Upper lobe of right lung (tissue), 1 donor: ENCODE measurements around the gene KCNN4. TPM values are rescaled to one million over a fixed set of nuclear protein-coding genes. Genes with fewer than 3 reads are reported as not detected.
"Not testable (repeated sequence)": the region's sequence is repeated elsewhere in the genome, so short reads cannot be mapped to it uniquely, and the experiment has no call there.

Experiments used
- ATAC-seq: fragments of 200-7000 bp; cut with Tn5 transposase; one replicate; pipeline ENCODE4 v1.9.1; 2020; ENCODE audit warnings: mild to moderate bottlenecking, moderate library complexity
- DNase-seq: peaks from one replicate; pipeline ENCODE4 v3.0.0-alpha.2; 2020
- H3K27ac ChIP-seq: fragments of 200-600 bp; one replicate; pipeline ENCODE4 v1.8.0; 2022
- H3K27me3 ChIP-seq: fragments of 200-600 bp; one replicate; pipeline ENCODE4 v1.8.0; 2022; ENCODE audit warnings: mild to moderate bottlenecking
- H3K36me3 ChIP-seq: fragments of 200-600 bp; one replicate; pipeline ENCODE4 v1.8.0; 2022
- H3K4me1 ChIP-seq: fragments of 200-600 bp; one replicate; pipeline ENCODE4 v1.8.0; 2022
- H3K4me3 ChIP-seq: fragments of 200-600 bp; one replicate; pipeline ENCODE4 v1.8.0; 2022; ENCODE audit warnings: mild to moderate bottlenecking
- H3K9me3 ChIP-seq: fragments of 200-600 bp; one replicate; pipeline ENCODE4 v1.8.0; 2022
- CTCF ChIP-seq: fragments of 200-600 bp; IDR thresholded peaks from one replicate; pipeline ENCODE4 v1.8.0; 2022; ENCODE audit warnings: antibody characterized with exemption
- intact Hi-C: fragments of 100-400 bp; cut with DNase I; formaldehyde crosslinking; loops from one replicate; pipeline ENCODE4 v1.11.0; 2022
- total RNA-seq: library from RNA; stranded (reverse); fragmentation: NEBNext Ultra II Directional; extraction: Animal tissue kit (Norgen Biotek cat#: 25700); gene quantifications from one replicate; pipeline ENCODE4 v1.2.1, GENCODE V29; 2021
- donor health status: DM: no; HTN: yes; CAD: no; lungs with severe emphysema.

The KCNN4 gene
- total RNA-seq, 1 donor from 2014 or later = 7.3 TPM

- DNase-seq (peak; percentile 74), ATAC-seq (peak; percentile 51)
- no peak for TF ChIP-seq CTCF
- intact Hi-C loops = no loop called here
- Histone ChIP-seq H3K36me3 (no peaks in the 10 kb centered on the region), H3K9me3 (no peaks in the 10 kb centered on the region), H3K4me1 (peaks cover 29% of the 10 kb centered on the region), H3K4me3 (peak overlapping the region; percentile 3), H3K27ac (no peak overlapping the region), H3K27me3 (peaks cover 8% of the 10 kb centered on the region)
These were observed 1.5 kb downstream of the KCNN4 start for GRCh38 chr19:43779147-43779819.

GRCh38 chr19:43778651-43779050 lies 2.1 kb downstream of the KCNN4 start:
- no peak for DNase-seq
- Histone ChIP-seq H3K4me1 (peaks cover 33% of the 10 kb centered on the region), H3K27ac (no peak overlapping the region), H3K9me3 (no peaks in the 10 kb centered on the region), H3K4me3 (no peak overlapping the region), H3K36me3 (no peaks in the 10 kb centered on the region), H3K27me3 (peaks cover 8% of the 10 kb centered on the region)
- ATAC-seq = no peak
- intact Hi-C loops = no loop called here
- TF ChIP-seq CTCF = no peak

GRCh38 chr19:43777163-43777695 lies 3.5 kb downstream of the KCNN4 start:
- intact Hi-C loops = no loop called here
- Histone ChIP-seq H3K4me3 (no peak overlapping the region), H3K9me3 (no peaks in the 10 kb centered on the region), H3K4me1 (peaks cover 33% of the 10 kb centered on the region), H3K27ac (no peak overlapping the region), H3K27me3 (peaks cover 8% of the 10 kb centered on the region), H3K36me3 (no peaks in the 10 kb centered on the region)
- DNase-seq = no peak
- peak; percentile 3 for ATAC-seq
- no peak for TF ChIP-seq CTCF

- no peaks in the 10 kb centered on the region for H3K36me3 ChIP-seq
- intact Hi-C loops = no loop called here
- H3K27ac ChIP-seq = no peak overlapping the region
- H3K27me3 ChIP-seq = peaks cover 2% of the 10 kb centered on the region
- H3K4me1 ChIP-seq = peaks cover 33% of the 10 kb centered on the region
- no peak for TF ChIP-seq CTCF
- DNase-seq = no peak
- no peaks in the 10 kb centered on the region for H3K9me3 ChIP-seq
- H3K4me3 ChIP-seq = no peak overlapping the region
- ATAC-seq = no peak
These were observed 4.5 kb downstream of the KCNN4 start for GRCh38 chr19:43776286-43776685.

- no peak for DNase-seq
- no peaks in the 10 kb centered on the region for H3K36me3 ChIP-seq
- H3K4me3 ChIP-seq = no peak overlapping the region
- no peak for TF ChIP-seq CTCF
- H3K4me1 ChIP-seq = peaks cover 33% of the 10 kb centered on the region
- intact Hi-C loops = no loop called here
- H3K27ac ChIP-seq = no peak overlapping the region
- H3K27me3 ChIP-seq = no peaks in the 10 kb centered on the region
- ATAC-seq = no peak
- H3K9me3 ChIP-seq = no peaks in the 10 kb centered on the region
These were observed 5.4 kb downstream of the KCNN4 start for GRCh38 chr19:43775299-43775890.

GRCh38 chr19:43774940-43775258 lies 5.9 kb downstream of the KCNN4 start:
- ATAC-seq, H3K27me3 ChIP-seq, H3K9me3 ChIP-seq, H3K27ac ChIP-seq, intact Hi-C loops, DNase-seq, H3K36me3 ChIP-seq: not testable (repeated sequence)
- Histone ChIP-seq H3K4me3 (peak overlapping the region; percentile 22), H3K4me1 (peaks cover 33% of the 10 kb centered on the region)
